KBM-7 (cell line): ENCODE results near the gene KRTAP3-2.

Experiments
- DNase-seq: peaks from one replicate; pipeline ENCODE4 v3.0.0-alpha.2; 2015
- in situ Hi-C: fragments of 300-500 bp; cut with MboI; formaldehyde crosslinking; loops from 2 replicates; pipeline ENCODE4 v1.14.3; 2020; ENCODE audit warnings: low sequenced_read_pairs, low pct_unique_long_range_greater_than_20kb, mixed read lengths

Gene KRTAP3-2

GRCh38 chr17:41012326-41013120 lies 12.8 kb upstream of the KRTAP3-2 start:
- in situ Hi-C loops: no loop called here

GRCh38 chr17:41010441-41010840 lies 10.7 kb upstream of the KRTAP3-2 start:
- DNase-seq: no peak
- in situ Hi-C loops: no loop called here

More at GRCh38 chr17:41012326-41013120, 12.8 kb upstream of the KRTAP3-2 start:
- DNase-seq: no peak

GRCh38 chr17:41009936-41010335 lies 10.2 kb upstream of the KRTAP3-2 start:
- in situ Hi-C loops: no loop called here
- DNase-seq: no peak

GRCh38 chr17:41009301-41009760 lies 9.6 kb upstream of the KRTAP3-2 start:
- in situ Hi-C loops: no loop called here

GRCh38 chr17:41008811-41009210 lies 9.1 kb upstream of the KRTAP3-2 start, which contains the start of gene KRTAP3-1:
KRTAP3-1 (minus strand) TSS chr17:41009128; CDS start chr17:41009074, 54 bp downstream.
- no peak for DNase-seq

More at GRCh38 chr17:41009301-41009760, 9.6 kb upstream of the KRTAP3-2 start:
- DNase-seq: no peak

GRCh38 chr17:41004397-41004796 lies 4.7 kb upstream of the KRTAP3-2 start:
- in situ Hi-C loops: no loop called here
- DNase-seq: no peak

More at GRCh38 chr17:41008811-41009210, 9.1 kb upstream of the KRTAP3-2 start, which contains the start of gene KRTAP3-1:
- in situ Hi-C loops: no loop called here

- in situ Hi-C loops: no loop called here
- DNase-seq: no peak
Measured at GRCh38 chr17:41003926-41004325, 4.2 kb upstream of the KRTAP3-2 start.

- DNase-seq: no peak
- in situ Hi-C loops: no loop called here
Measured at GRCh38 chr17:41002814-41003213, 3.1 kb upstream of the KRTAP3-2 start.

- in situ Hi-C loops: no loop called here
Measured at GRCh38 chr17:41001795-41002194, 2.1 kb upstream of the KRTAP3-2 start.

GRCh38 chr17:40997361-40997760 lies 2.3 kb downstream of the KRTAP3-2 start:
- in situ Hi-C loops: no loop called here

More at GRCh38 chr17:41001795-41002194, 2.1 kb upstream of the KRTAP3-2 start:
- no peak for DNase-seq

GRCh38 chr17:40996829-40997228 lies 2.9 kb downstream of the KRTAP3-2 start:
- in situ Hi-C loops: no loop called here
- no peak for DNase-seq

More at GRCh38 chr17:40997361-40997760, 2.3 kb downstream of the KRTAP3-2 start:
- DNase-seq: no peak

- in situ Hi-C loops: no loop called here
- DNase-seq: no peak
Measured at GRCh38 chr17:40995116-40995515, 4.6 kb downstream of the KRTAP3-2 start.

- DNase-seq: no peak
- in situ Hi-C loops: no loop called here
Measured at GRCh38 chr17:40993839-40994238, 5.9 kb downstream of the KRTAP3-2 start, which contains the start of gene KRTAP3-3. KRTAP3-3 (minus strand) TSS chr17:40994164; CDS start chr17:40994097, 67 bp downstream.

- DNase-seq: no peak
- in situ Hi-C loops: no loop called here
Measured at GRCh38 chr17:40993084-40993483, 6.6 kb downstream of the KRTAP3-2 start.

GRCh38 chr17:40992666-40993065 lies 7.0 kb downstream of the KRTAP3-2 start:
- no peak for DNase-seq
- in situ Hi-C loops: no loop called here

GRCh38 chr17:40986920-40987319 lies 12.8 kb downstream of the KRTAP3-2 start:
- in situ Hi-C loops: no loop called here
- no peak for DNase-seq

- no peak for DNase-seq
- in situ Hi-C loops: no loop called here
Measured at GRCh38 chr17:40984226-40984625, 15.5 kb downstream of the KRTAP3-2 start, which contains the start of gene KRT40. KRT40 (minus strand) TSS chr17:40984326; CDS start chr17:40984273, 53 bp downstream.

- no peak for DNase-seq
- in situ Hi-C loops: no loop called here
Measured at GRCh38 chr17:40981115-40981514, 18.6 kb downstream of the KRTAP3-2 start.

GRCh38 chr17:40980596-40980995 lies 19.1 kb downstream of the KRTAP3-2 start:
- in situ Hi-C loops: no loop called here
- DNase-seq: no peak

GRCh38 chr17:40980117-40980516 lies 19.6 kb downstream of the KRTAP3-2 start:
- in situ Hi-C loops: no loop called here
- DNase-seq: no peak
